GM12892 (cell line): Measurements from ENCODE around the gene HIRIP3.

Experiments
- POLR2AphosphoS5 ChIP-seq: IDR thresholded peaks from 2 replicates; pipeline ENCODE4 v1.6.1; 2011; ENCODE audit warnings: low read depth, low read length, control low read depth
- TAF1 ChIP-seq: IDR thresholded peaks from 2 replicates; pipeline ENCODE4 v1.6.1; 2011; ENCODE audit warnings: low read depth, mild to moderate bottlenecking, control low read depth, low read length, borderline replicate concordance

GRCh38 chr16:29963021-29963743, 32.2 kb downstream of the HIRIP3 start:
- no peak for TF ChIP-seq TAF1
- TF ChIP-seq POLR2AphosphoS5: no peak
